ENCODE data around the gene ATP5PO.
A peak's percentile ranks its signal among the peaks of the same experiment; 100 is the strongest.

ATP5PO gene

DNA sequence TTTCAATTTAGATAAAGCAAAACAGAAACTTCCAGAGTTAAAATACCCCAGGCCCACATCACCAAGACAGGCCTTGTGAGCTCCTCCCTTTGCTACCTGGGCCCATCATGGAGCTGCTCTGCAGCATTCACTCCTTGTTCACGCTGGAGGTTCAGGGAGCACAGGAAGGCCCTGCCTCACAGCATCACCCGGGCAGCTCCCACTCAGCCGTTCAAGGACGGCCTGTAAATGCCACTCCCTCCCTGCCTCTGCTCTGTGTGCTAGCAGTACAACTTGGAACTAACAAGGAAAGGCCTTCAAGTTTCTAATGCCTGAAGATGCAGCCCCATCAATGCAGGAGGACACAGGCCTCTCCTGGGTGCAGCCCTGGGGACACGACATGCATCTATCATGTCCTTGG is 11.6 kb downstream of the ATP5PO start:
- TF ChIP-seq EZH2phosphoT487 (IDR thresholded peaks at IDR 0.05; ENCODE audit: low read depth): no peak
- TF ChIP-seq, protein P1, sequence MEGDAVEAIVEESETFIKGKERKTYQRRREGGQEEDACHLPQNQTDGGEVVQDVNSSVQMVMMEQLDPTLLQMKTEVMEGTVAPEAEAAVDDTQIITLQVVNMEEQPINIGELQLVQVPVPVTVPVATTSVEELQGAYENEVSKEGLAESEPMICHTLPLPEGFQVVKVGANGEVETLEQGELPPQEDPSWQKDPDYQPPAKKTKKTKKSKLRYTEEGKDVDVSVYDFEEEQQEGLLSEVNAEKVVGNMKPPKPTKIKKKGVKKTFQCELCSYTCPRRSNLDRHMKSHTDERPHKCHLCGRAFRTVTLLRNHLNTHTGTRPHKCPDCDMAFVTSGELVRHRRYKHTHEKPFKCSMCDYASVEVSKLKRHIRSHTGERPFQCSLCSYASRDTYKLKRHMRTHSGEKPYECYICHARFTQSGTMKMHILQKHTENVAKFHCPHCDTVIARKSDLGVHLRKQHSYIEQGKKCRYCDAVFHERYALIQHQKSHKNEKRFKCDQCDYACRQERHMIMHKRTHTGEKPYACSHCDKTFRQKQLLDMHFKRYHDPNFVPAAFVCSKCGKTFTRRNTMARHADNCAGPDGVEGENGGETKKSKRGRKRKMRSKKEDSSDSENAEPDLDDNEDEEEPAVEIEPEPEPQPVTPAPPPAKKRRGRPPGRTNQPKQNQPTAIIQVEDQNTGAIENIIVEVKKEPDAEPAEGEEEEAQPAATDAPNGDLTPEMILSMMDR (IDR thresholded peaks at IDR 0.05; ENCODE audit: low read depth, low read length): no peak
- no peaks in the 10 kb centered on the region for H3K4me1 ChIP-seq (ENCODE audit: low read length)
- no peaks in the 10 kb centered on the region for H3K27me3 ChIP-seq (ENCODE audit: low read depth, low read length)
- H3K9me3 ChIP-seq (ENCODE audit: insufficient read depth, low read length): no peaks in the 10 kb centered on the region
- H3K9ac ChIP-seq (ENCODE audit: low read length): no peak overlapping the region
- H3K36me3 ChIP-seq (replicated peaks; ENCODE audit: low read depth, low read length): peaks cover 29% of the 10 kb centered on the region
- H4K20me1 ChIP-seq (ENCODE audit: insufficient read depth, low read length): no peaks in the 10 kb centered on the region
- H2AFZ ChIP-seq (ENCODE audit: low read depth, low read length): no peak overlapping the region
- no peak overlapping the region for H3K4me3 ChIP-seq (ENCODE audit: low read length)
- H3K79me2 ChIP-seq (ENCODE audit: low read length): no peaks in the 10 kb centered on the region
- no peak overlapping the region for H3K27ac ChIP-seq (ENCODE audit: low read length)
- H3K4me2 ChIP-seq (ENCODE audit: low read length): no peak overlapping the region

DNA sequence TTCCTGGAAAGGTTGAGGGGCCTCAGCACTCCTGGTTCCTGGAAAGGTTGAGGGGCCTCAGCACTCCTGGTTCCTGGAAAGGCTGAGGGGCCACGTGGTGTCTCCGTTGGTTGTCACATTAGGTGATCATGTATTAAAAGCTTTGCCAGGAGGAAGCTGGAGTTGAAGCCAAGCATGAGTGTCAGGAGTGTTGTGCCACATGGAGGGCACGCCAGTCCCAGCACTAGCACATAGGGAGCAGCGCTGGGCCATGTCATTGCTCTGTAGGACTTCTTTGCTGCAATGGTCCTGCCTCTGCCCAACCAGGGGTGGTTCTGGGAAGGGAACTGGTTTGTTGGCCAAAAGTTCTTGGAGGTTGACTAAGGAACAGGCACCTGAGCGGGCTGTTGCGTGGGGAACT is 13.3 kb downstream of the ATP5PO start:
- no peak overlapping the region for H3K4me3 ChIP-seq (ENCODE audit: low read length)
- H4K20me1 ChIP-seq (ENCODE audit: insufficient read depth, low read length): no peaks in the 10 kb centered on the region
- no peak overlapping the region for H3K4me2 ChIP-seq (ENCODE audit: low read length)
- H3K27ac ChIP-seq (ENCODE audit: low read length): no peak overlapping the region
- H3K27me3 ChIP-seq (ENCODE audit: low read depth, low read length): no peaks in the 10 kb centered on the region
- no peaks in the 10 kb centered on the region for H3K4me1 ChIP-seq (ENCODE audit: low read length)
- H3K9me3 ChIP-seq (ENCODE audit: insufficient read depth, low read length): no peaks in the 10 kb centered on the region
- TF ChIP-seq, protein P1 (IDR thresholded peaks at IDR 0.05; ENCODE audit: low read depth, low read length): no peak
- no peak for TF ChIP-seq EZH2phosphoT487 (IDR thresholded peaks at IDR 0.05; ENCODE audit: low read depth)
- no peak overlapping the region for H2AFZ ChIP-seq (ENCODE audit: low read depth, low read length)
- H3K9ac ChIP-seq (ENCODE audit: low read length): no peak overlapping the region
- no peaks in the 10 kb centered on the region for H3K79me2 ChIP-seq (ENCODE audit: low read length)
- H3K36me3 ChIP-seq (replicated peaks; ENCODE audit: low read depth, low read length): peaks cover 22% of the 10 kb centered on the region

DNA sequence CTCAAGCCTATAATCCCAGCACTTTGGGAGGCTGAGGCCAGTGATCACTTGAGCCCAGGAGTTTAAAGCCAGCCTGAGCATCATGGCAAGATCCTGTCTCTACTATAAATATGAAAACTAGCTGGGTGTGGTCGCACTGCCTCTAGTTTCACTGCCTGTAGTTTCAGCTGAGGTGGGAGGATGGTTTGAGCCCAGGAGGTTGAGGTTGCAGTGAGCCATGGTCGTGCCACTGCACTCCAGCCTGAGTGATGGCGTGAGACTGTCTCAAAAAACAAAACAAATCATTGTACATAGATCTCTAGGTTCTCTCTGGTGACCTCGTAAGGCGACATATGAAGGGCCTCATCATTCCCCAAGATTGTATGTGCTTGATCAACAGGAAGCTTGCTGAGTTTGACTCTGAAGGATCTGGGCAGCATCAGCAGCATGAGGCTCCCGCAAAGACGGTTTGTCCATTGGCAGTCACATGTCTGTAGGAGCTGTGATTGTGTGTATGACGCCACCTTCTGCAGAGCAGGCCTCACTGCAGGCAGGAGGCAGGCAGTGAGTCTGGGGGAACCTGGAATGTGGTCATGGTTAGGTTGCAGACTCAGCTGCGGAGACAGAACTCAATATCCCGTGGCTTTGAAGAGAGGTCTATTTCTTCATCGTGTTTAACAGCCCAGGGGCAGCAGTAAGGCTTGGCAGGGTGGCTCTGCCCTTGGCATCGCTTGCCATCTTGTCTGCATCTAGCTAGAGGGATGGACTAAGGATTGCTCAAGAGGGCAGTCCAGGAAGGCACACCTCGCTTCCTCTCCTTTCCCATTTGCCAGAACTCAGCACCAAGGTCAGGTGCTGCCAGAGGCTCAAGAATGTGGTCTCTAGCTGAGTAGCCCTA is 14.0 kb downstream of the ATP5PO start:
- H3K4me1 ChIP-seq (ENCODE audit: low read length): no peaks in the 10 kb centered on the region
- no peak overlapping the region for H3K4me2 ChIP-seq (ENCODE audit: low read length)
- H3K36me3 ChIP-seq (replicated peaks; ENCODE audit: low read depth, low read length): peaks cover 15% of the 10 kb centered on the region
- TF ChIP-seq, protein P1 (IDR thresholded peaks at IDR 0.05; ENCODE audit: low read depth, low read length): peak; percentile 36
- TF ChIP-seq EZH2phosphoT487 (IDR thresholded peaks at IDR 0.05; ENCODE audit: low read depth): no peak
- no peak overlapping the region for H3K27ac ChIP-seq (ENCODE audit: low read length)
- no peak overlapping the region for H2AFZ ChIP-seq (ENCODE audit: low read depth, low read length)
- no peak overlapping the region for H3K4me3 ChIP-seq (ENCODE audit: low read length)
- no peaks in the 10 kb centered on the region for H3K79me2 ChIP-seq (ENCODE audit: low read length)
- H3K9ac ChIP-seq (ENCODE audit: low read length): no peak overlapping the region
- H3K27me3 ChIP-seq (ENCODE audit: low read depth, low read length): no peaks in the 10 kb centered on the region
- no peaks in the 10 kb centered on the region for H4K20me1 ChIP-seq (ENCODE audit: insufficient read depth, low read length)
- H3K9me3 ChIP-seq (ENCODE audit: insufficient read depth, low read length): no peaks in the 10 kb centered on the region

DNA sequence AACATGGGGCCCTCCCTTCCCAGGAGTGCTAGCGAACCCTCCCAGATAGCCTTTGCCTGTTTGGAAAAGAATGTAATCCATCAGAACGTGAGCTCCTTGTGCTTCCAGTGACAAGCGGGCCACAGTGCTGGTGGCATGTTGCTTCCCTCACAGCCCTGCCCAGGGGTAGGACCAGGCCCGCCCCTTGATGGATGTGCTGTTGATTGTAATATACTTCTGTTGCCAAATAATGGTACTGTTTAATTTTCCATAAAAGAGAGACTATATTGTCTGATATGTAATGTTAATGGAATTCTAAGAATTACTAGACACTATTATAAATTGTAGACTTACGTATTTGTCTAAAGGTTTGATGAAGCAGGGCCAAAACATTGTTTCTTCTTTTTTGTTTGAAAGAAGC is 16.4 kb downstream of the ATP5PO start:
- H3K36me3 ChIP-seq (replicated peaks; ENCODE audit: low read depth, low read length): peaks cover 7% of the 10 kb centered on the region

More for the DNA sequence above, 16.4 kb downstream of the ATP5PO start:
- H3K9ac ChIP-seq (ENCODE audit: low read length): no peak overlapping the region
- no peaks in the 10 kb centered on the region for H3K27me3 ChIP-seq (ENCODE audit: low read depth, low read length)
- no peak overlapping the region for H3K4me2 ChIP-seq (ENCODE audit: low read length)
- H3K9me3 ChIP-seq (ENCODE audit: insufficient read depth, low read length): no peaks in the 10 kb centered on the region
- H3K79me2 ChIP-seq (ENCODE audit: low read length): no peaks in the 10 kb centered on the region
- no peak overlapping the region for H2AFZ ChIP-seq (ENCODE audit: low read depth, low read length)
- TF ChIP-seq, protein P1 (IDR thresholded peaks at IDR 0.05; ENCODE audit: low read depth, low read length): no peak
- no peak for TF ChIP-seq EZH2phosphoT487 (IDR thresholded peaks at IDR 0.05; ENCODE audit: low read depth)
- H3K4me3 ChIP-seq (ENCODE audit: low read length): no peak overlapping the region
- H3K4me1 ChIP-seq (ENCODE audit: low read length): no peaks in the 10 kb centered on the region
- no peak overlapping the region for H3K27ac ChIP-seq (ENCODE audit: low read length)
- no peaks in the 10 kb centered on the region for H4K20me1 ChIP-seq (ENCODE audit: insufficient read depth, low read length)
